Erythroblast (primary cell): ENCODE results near the gene SYT8.

Experiments used
- GATA1 ChIP-seq: IDR thresholded peaks from 2 replicates; pipeline ENCODE4 v1.6.1; 2011; ENCODE audit warnings: low read depth, mild to moderate bottlenecking, control low read depth, low read length, moderate library complexity
- POLR2A ChIP-seq: IDR thresholded peaks from 2 replicates; pipeline ENCODE4 v1.6.1; 2011; ENCODE audit warnings: mild to moderate bottlenecking, low read length

DNA sequence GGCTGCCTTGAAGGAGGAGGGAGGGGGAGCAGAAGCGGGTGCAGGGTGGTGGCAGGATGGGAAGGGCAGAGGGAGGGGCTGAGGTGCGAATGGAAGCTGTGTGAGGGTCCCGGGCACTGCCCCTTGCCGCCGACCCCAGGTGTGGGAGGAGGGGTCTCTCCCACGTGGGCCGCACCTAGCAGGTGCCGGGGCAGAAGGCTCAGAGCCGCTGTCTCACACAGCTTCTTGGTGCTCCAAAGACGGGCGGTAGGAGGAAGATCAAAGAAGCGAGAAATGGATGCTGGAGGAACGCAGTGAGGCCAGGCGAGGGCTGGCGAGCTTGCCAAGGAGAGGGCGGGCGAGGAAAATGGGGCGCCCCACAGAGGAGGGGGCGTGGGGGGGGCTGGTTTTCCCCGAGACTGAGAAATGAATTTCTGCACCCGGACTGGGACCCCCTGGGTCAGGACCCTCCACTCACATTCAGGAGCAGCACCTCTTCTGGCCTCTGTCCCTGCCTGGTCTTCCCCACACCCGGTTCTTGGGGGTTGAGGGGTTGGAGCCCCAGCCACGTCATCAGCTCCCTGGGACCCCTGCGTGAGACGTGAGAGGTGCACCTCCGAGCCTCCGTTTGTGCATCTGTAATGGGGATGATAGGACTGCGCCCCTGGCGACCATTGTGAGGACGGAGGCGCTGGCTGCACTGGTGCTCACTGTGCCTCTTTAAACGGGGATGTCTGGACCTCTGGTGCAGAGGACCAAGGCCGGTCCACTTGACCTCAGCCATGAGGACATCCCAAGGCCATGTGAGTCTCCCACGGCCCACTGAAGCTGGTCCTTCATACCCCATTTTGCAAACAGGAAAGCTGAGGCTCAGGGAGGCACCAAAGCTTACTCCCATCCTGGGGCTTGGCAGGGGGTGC lies 34.9 kb downstream of the SYT8 start:
- no peak for TF ChIP-seq POLR2A
- no peak for TF ChIP-seq GATA1
